ENCODE results near the gene KCNK7.
"Not testable (repeated sequence)": the region's sequence is repeated elsewhere in the genome, so short reads cannot be mapped to it uniquely, and the experiment has no call there.

The KCNK7 gene

DNA sequence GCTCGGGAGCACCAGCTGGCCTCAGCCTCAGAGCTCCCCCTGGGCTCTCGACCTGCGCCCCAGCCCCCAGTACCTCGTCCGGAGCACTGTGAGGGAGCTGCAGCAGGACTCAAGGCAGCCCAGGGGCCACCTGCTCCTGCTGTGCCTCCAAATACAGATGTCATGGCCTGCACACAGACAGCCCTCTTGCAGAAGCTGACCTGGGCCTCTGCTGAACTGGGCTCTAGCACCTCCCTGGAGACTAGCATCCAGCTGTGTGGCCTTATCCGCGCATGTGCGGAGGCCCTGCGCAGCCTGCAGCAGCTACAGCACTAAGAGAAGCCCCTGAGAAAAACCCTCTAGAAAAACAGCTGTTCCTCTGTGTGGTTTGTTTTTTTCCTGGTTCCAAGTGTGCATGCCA, 24.2 kb downstream of the KCNK7 start:
- DNase-seq, result no peak

DNA sequence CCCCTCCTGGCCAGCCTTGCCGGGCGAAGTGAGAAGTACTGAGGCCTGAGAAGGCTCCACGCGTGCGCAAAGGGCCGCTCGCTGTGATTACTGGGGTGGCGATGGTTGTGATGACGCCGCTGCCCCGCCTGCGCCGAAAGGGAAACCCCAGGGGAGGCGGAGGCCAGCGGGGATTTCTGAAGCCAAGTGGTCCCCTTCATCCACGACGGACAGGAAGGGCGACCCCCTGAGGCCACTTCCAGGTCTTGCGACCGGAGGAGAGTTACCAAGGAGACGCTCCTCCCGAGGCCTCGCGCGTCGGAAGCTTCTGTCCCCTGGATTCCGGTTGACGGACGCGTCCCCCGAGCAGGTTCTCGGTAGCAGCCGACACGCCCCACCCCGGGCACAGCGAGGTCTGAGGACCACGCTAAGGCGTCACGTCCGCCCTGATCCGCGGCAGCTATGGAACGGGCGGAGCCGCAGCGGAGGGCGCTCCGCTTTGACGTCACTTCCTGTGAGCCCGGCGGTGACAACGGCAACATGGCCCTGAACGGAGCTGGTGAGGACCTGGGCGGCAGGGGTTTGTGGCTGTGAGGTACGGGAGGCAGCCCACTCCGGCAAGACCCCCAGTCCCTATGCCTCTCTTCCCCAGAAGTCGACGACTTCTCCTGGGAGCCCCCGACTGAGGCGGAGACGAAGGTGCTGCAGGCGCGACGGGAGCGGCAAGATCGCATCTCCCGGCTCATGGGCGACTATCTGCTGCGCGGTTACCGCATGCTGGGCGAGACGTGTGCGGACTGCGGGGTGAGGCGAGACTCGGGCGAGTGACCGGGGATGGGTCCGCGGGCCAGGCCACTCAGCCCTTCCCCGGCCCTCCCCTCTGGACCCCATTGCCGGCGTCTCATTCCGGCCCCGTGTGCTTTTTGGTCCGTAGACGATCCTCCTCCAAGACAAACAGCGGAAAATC, 25.4 kb downstream of the KCNK7 start, which contains the start of gene ZNRD2:
Gene ZNRD2 (plus strand): TSS at position 505 of the 946 bp plus-strand sequence. CDS start 15 bp downstream, at position 520.
- DNase-seq, result peak; percentile 100

DNA sequence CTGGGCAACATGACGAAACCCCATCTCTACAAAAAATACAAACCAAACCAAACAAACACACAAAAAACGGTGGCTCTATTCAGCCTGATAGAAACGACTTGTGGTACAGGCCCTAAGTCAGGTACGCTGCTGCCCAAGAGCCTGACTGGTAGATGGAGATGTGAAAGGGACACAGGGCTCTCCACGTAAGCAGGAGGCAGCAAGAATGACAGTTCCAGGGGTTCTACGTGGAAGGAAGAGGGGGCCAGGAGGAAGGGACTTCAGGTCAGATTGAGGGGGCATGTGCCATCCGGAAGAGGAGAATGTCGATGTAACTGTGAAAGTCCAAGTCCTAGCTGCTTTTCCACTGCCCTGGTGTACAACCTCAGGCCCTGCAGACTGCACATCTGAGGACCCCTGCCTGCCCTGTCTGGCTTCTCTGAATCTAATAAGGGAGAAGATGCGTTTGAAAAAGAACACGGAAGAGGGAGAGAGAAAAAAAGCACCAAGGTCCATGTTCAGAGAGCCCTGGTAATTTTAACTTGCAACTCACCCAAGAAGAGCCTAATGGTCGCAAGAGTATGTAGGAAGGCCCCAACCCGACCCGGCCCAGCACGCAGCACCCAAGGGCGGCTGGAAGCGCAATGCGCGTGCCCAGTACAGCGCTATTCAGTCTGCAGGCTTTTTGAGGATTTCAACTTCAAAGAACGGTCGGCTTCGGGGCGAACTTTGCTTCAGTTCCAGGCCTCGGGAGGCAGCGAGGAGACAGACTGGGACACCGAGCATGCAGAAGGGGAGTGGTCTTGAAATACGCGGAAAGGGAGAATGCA, 26.2 kb downstream of the KCNK7 start:
- no peak for DNase-seq

DNA sequence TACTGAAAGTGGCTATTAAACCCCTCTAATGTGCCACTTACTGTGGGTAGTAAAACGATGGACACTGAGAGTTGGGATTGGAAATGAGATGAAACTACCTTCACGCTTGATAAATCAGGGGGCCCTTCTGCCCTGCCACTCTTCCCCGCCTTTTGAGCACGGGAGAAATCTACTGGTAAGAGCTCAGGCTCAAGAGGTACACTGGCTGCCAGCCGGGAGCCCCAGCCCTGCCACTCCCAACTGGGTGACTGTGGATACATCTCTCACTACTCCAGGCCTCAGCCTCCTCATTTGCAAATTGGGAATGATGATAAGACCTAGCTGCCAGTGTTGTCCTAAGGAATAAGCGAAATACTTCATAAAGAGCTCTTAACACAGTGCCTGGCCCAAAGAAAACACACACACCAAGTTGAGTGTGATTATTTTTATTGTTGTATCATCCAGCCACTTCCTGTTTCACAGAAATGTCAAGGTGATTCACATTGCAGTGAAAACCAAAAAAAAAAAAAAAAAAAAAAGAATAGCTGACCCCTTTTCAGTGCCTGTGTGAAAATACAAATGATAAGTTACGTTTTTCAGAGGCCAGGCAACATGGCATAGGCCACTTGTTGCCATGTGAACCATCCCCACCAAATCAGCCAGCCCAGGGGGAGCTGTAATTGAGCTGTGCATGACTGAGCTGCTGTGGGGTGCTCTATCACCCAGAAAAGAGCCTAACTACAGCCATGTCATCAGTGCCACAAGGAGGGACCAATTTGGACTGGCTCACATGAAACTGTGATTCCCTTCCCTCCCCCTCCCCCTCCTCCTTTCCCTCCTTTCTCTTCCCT, 29.8 kb downstream of the KCNK7 start:
- DNase-seq, result peak; percentile 76

DNA sequence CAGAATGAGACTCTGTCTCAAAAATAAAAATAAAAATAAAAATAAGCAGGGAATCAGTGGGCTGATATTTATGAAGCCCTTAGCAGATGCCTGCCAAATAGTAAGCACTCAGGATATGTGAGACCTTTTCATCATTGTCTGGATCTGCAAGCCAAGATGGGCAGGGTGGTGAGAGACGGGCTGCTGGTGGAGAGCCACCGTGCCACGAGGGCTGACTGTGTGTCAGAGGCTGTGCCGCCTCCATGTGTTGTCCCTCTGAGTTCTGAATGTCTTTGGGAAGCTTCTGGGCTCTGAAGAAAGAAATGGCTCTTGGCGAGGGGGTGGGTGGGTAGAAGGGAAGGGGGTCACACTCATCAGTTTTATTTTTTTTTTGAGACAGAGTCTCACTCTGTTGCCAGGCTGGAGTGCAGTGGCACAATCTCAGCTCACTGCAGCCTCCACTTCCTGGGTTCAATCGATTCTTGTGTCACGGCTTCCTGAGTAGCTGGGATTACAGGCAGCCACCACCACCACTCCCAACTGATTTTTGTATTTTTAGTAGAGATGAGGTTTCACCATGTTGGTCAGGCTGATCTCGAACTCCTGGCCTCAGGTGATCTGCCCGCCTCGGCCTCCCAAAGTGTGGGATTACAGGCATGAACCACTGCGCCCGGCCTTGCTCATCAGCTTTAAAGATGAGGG, 30.6 kb downstream of the KCNK7 start:
- DNase-seq, result not testable (repeated sequence)

DNA sequence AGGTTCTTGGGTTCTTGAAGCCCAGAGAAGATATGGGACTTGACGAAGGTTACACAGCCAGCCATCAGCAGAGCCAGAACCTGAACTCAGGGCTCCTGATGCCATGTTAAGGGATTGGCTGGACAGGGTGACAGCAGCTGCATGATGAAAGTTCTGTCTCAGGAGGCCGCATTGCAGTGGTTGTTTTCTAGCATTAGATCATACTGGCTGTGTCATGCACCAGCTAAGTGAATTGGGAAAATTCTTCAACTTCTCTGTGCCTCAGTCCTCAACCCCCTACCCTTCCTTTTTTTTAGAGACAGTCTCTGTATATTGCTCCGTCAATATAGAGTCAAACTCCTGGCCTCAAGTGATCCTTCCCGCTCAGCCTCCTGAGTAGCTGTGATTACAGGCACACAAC, 32.0 kb downstream of the KCNK7 start:
- DNase-seq, result no peak

DNA sequence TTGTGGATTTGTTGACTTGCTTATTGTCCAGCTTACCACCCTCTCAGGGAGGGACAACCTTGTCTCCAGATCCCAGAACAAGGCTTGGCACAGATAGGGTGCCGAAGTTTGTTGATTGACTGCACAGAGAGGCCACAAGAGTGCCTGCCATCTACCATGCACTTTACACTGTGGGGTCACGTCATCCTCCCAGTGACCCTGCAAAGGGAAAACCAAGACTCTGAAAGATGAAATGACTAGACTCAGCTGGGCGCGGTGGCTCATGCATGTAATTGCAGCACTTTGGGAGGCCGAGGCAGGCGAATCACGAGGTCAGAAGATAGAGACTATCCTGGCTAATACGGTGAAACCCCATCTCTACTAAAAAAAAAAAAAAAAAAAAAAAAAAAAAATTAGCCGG, 32.8 kb downstream of the KCNK7 start:
- no peak for DNase-seq

DNA sequence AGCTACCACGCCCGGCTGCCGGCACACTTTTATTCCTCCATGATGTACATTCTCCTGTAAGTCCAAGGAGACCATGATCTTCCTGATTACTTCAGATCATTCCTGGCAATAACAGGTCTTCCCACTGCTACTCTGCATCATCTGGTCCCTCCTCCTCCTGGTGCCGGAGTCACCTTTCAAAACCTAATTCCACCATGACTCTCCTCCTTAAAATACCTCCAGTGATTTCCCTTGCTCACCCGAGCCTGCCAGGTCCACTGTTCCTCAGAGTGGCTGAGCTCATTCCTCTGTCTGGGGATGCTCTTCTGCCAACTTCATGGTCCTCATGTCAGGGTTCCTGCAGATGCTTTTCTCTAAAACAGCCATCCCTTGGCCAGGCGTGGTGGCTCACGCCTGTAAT, 33.6 kb downstream of the KCNK7 start:
- no peak for DNase-seq

DNA sequence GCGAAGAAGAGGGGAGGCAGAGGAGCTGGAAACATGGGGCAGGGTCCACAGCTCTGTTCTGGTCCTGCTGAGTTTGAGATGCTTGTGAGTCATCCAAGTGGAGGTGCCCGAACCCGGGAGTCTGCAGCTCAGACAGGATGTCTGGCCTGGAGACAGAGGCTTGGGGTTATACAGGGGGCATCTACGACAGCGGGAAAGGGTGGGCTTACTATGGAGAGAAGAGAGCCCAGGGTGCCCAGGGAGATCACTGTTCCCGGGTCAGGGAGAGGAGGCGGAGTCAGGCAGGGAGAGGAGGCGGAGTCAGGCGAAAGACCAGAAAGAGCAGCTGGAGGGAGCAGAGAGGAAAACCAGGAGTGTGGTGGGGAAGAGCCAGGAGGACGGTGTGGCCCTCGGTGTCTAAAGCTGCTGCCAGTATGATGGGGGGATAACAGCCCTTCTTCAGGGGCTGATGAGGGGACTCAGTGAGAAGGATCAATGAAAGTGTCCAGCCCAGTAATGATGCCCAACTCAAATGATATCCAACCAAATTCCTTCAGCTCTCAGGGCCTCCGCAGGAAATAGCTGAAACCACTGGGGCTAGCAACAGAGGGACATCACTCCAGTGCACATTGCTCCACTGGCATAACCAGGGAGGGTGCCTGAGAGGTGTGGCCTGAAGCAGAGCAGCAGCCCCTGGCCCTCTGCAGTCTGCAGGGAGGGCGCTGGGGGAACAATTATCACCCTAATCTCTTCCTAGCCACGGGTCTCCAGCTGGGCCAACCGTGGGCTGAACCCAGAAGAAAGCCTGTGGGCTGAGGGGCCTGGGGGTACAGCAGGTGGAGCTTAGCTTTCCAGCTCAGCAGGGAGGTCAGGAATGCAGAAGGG, 34.8 kb downstream of the KCNK7 start:
- no peak for DNase-seq

DNA sequence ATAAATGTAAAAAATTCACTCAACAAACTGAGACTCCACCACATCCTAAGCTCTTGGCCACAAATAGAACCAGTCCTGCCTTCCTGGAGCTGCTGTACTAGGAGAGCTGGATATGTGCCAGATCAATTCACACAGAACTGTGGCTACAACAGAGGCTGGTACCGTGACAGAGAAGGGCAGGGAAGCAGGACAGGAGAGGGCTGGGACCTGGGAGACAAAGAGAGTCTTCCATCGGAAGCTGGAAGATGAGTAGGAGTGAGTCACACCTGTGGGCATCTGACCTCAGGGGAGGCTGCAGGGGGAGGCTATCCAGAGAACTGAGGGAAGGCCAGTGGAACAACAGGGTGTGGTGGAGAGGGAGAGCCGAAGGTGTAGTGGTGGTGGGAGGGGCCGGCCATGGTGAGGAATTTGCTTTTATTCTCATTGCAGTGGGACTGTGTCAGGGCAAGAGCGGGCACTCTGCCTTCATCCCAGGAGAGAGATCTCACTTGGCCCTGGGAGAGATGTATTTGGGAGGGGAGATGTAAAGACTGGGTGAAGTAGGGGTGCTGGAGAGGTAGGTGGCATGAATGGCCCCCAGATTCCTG, 35.6 kb downstream of the KCNK7 start:
- DNase-seq, result no peak

DNA sequence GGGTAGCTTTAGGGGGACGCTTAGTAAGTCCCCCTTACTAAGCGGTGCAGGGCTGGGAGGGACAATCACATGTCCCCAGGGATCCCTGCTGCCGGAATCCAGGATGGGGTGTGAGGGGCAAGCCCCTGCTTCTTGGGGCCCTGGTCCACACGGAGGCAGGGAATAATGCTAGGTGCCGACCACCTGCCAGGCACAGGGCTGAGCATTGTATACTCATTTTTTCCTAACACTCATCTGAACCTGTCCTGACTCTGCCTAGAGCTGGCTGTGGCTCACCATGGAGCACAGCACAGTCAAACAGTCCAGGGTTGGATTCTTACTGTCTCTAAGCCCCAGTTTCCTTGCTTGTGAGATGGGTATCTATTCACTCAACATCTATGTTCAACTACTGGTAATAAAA, 36.1 kb downstream of the KCNK7 start:
- DNase-seq, result no peak

DNA sequence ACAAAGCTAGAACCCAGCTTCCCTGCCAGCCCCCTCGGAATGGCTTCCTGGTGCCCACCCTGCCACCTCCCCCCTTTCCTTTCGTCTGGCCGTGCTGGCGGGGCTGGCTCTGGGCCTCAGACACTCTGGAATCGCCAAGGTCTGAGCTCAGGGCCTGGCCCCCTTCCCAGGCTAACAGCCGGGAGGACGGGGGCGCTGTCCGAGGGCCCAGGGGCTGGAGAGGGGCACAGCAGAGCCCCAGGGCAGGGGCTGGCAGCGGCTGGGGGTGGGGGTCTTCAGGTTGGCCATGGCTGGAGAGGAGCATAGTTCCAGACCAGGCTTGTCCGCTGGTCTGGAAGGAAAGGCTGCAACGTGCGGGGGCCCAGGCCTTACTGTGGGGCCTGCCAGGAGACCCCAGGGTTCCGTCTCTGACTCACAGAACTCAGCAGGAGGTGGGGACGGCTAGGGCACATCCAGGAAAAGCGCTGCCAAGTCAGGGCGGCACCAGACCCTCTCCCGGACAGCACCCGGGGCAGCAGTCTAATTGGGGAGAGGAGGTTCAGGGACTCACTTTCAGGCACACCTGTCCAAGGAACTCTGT, 36.6 kb downstream of the KCNK7 start:
- DNase-seq, result no peak

DNA sequence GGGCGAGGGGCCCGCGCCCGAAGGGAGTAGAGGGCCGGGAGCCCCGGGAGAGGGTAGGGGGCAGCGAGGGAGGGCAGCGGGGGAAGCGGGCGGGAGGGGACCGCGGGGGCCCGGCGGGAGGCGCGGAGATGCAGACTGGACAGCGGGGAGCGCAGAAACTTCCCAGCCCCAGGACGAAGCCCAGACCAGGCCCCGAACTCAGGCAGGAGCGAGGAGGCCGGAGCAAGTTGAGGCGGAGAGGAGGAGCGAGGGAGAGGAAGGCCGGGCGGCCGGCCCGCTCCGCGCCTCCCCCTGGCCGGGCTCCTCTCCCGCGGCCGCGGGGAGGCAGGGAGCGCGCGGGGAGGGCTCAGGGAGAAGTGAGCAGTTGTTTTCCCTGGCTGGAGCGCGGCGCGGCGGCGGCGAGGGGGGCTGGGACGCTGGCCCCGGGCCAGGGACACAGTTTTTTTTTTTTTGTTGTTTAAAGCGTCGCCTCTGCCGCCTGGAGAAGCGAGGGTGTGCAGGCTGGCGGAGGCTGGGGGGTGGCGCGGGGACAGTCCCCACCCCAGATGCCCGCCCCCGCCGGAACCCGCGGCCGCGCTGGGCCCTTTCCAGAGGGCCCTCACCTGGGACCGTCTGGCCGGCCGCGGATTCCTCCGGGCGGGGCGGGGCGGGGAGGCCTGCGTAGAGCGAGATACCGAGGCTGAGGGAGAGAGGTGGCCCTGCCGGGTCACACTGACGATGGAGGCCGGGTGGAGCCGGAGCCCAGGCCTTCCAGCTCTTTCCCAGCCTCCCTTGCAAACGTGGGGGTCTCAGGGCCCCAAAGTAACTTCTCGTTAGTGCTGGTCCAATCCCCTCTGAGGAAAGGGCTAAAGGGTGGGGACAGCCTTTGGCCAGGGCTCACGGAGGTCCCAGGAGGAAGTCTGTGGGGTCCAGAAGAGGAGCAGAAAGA, 37.3 kb downstream of the KCNK7 start, which contains the start of gene LTBP3:
Gene LTBP3 (minus strand): TSS at position 358 of the 928 bp plus-strand sequence. CDS start 400 bp downstream, outside the sequence.
- peak; percentile 81 for DNase-seq

DNA sequence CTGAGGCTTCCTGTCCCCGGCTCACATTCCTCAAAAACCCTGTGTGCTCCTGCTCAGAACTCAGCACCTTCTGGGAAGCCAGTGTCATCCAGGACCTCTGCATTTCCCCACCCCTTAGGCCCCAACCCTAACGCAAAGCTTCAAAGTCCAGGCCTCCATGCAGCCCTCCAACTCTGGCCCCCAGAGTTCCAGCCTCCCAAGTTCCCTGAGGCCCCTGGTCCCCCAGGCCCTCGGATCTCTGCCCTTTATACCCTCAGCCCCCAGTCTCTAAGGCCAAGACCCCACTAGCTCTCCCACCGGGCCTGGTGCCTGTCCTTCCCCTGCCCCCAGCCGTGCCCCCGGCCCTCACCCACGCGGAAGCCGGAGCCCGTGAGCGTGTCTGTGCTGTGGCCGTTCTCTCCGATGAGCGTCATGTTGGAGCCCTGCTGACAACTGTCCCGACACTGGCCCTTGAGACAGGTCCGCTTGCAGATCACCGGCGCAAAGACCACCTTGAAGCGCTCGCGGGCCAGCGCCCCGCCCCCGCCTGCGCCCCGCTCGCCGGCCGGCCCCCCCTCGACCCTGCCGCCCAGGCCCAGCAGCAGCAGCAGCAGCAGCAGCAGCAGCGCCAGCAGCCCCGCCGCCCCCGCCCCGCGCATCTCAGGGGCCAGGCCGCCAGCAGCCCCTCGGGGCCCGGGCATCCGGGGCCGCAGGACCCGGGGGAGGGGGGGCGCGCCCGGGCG, 38.2 kb downstream of the KCNK7 start:
- no peak for DNase-seq

DNA sequence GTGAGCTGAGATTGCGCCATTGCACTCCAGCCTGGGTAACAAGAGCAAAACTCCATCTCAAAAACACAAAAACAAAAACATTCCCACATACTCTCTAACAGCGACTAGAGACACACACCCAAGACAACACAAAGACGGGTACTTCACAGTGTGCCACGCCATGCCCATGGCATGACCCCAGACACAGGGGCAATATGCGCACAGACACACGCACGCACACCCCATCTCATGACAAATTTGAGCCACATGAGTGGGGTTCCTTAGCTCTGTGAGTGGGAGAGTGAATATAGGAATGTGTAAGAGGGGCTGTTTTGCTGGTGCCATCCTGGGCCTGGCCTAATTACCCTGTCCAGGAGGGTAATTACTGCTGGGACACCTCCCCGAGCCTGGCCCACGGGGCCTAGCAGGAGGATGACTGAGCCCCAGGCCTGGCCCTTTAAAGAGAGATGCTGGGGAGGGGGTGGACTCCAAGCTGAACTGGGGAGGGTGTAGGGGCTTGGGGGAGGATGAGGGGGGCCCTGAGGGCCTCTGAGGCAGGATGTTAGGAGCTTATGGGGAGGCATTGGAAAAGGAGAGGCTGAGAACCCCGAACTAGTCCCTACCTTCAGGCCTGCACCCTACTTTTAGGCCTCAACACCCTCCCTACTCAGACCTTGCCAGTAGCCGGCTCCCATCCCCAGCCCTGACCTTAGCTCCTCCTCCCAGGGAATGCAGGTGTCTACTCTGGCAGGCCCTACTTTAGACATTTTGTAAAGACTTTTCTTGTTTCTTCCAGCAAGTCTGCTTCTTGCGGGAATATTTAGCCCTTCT, 38.9 kb downstream of the KCNK7 start:
- DNase-seq, result no peak

DNA sequence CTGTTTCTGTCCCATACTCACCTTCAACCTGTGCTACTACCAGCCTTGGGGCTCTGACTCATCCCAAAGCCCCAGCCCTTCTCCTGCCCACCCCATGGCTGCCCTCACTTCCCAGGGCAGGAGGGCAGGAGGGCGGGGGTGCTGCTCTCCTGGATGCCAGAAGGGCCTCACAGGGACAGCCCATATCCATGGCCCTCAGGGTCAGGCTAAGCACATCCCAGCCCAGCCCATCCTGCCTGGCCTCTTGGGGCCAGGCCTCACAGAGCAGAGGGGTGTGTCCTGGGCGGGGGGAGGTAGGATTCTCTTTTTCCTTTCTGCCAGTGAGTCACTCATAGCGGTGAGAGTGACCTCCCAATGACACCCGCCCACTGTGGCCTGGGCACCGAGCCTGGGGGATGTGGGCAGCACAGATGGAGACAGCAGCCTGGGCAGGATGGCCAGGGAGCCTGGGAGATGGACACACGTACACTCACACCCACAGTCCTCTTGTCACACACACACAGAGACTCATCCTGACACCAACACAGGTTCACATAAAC, 39.8 kb downstream of the KCNK7 start:
- peak; percentile 75 for DNase-seq

DNA sequence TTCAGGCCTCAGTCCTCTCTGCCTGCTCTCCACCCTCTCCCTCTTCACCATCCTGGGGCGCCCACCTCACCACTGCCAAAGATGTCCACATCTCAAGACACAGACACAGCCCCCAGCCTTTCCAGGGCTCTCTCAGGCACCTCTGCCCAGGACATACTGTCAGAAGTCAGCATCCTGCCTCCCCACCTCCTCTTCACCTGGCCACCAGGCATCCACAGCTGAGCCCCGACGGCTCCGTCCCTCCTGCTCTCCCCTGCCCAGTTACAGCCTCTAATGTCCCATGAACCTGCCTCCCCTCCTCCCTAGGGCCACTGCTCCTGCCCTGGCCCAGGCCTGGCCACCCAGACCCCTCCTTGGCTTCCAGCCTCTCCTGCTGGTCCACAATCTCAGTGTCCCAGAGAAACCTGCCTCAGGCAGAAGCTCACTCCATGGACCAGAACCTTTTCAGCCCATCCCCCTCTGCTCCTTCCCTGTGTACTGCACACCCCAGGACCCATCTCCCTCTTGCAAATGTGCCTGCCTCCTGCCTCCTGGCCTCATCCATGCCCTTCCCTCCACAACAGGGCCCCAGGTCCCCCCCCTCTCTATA, 40.7 kb downstream of the KCNK7 start:
- DNase-seq, result no peak

Measured in activated effector memory CD4-positive, alpha-beta T cell treated with anti-CD3 and anti-CD28 coated beads, Interleukin-2, amount 50 U/mL, for 16 hours (primary cell).